PFSK-1 (cell line): ENCODE results near the gene SNX30.
A peak's percentile ranks its signal among the peaks of the same experiment; 100 is the strongest.

Source experiments
- FOXP2 ChIP-seq: optimal IDR thresholded peaks from 2 replicates; pipeline ENCODE3; 2011; ENCODE audit warnings: borderline replicate concordance, control low read depth, inconsistent platforms; ENCODE audit not compliant: insufficient read depth; ENCODE audit errors: extremely low read length, extremely low read depth
- POLR2AphosphoS5 ChIP-seq: IDR thresholded peaks from 2 replicates; pipeline ENCODE4 v1.6.1; 2012; ENCODE audit warnings: low read depth, mild to moderate bottlenecking, control low read depth, low read length, moderate library complexity
- REST ChIP-seq, 2 experiments: IDR thresholded peaks; 2 replicates each; pipeline versions ENCODE4 v1.6.1 to v1.8.0; 2011 to 2012; ENCODE audit warnings: low read depth in 2 of 2, low read length in 2 of 2, control low read depth in 1 of 2, inconsistent platforms in 1 of 2, mild to moderate bottlenecking in 1 of 2, moderate library complexity in 1 of 2; ENCODE audit not compliant: insufficient read depth in 1 of 2
- SIN3A ChIP-seq: IDR thresholded peaks from 2 replicates; pipeline ENCODE4 v1.6.1; 2012; ENCODE audit warnings: mild to moderate bottlenecking, low read length, moderate library complexity, borderline replicate concordance; ENCODE audit not compliant: insufficient read depth
- TAF1 ChIP-seq: IDR thresholded peaks from 2 replicates; pipeline ENCODE4 v1.6.1; 2012; ENCODE audit warnings: low read length, control low read depth, borderline replicate concordance; ENCODE audit not compliant: insufficient read depth

Gene SNX30

GRCh38 chr9:112712678-112713077 is 37.9 kb upstream of the SNX30 start:
- TF ChIP-seq FOXP2 (no peak), REST (IDR thresholded peaks at IDR 0.05; ENCODE audit: insufficient read depth in 1 of 2, low read depth in 2 of 2, low read length in 2 of 2) (no peak), TAF1 (no peak), SIN3A (no peak), POLR2AphosphoS5 (no peak)

- TF ChIP-seq FOXP2 (peak; percentile 75), POLR2AphosphoS5 (peak; percentile 67; the same call in 1 of the 2 replicates), SIN3A (no peak)
Observed at GRCh38 chr9:112717661-112718331, 32.8 kb upstream of the SNX30 start, which contains the start of gene INIP. Gene INIP (minus strand): TSS chr9:112718117. CDS start chr9:112716485, 1,632 bp downstream.

- TF ChIP-seq TAF1: no peak
- TF ChIP-seq FOXP2: no peak
- no peak for TF ChIP-seq POLR2AphosphoS5
- TF ChIP-seq SIN3A: no peak
- TF ChIP-seq REST (IDR thresholded peaks at IDR 0.05; ENCODE audit: insufficient read depth in 1 of 2, low read depth in 2 of 2, low read length in 2 of 2): no peak
Observed at GRCh38 chr9:112719241-112719691, 31.3 kb upstream of the SNX30 start.

GRCh38 chr9:112719696-112720095 is 30.9 kb upstream of the SNX30 start:
- TF ChIP-seq FOXP2 (no peak), REST (IDR thresholded peaks at IDR 0.05; ENCODE audit: insufficient read depth in 1 of 2, low read depth in 2 of 2, low read length in 2 of 2) (no peak), TAF1 (no peak), POLR2AphosphoS5 (no peak), SIN3A (no peak)

GRCh38 chr9:112720113-112720780 is 30.3 kb upstream of the SNX30 start:
- TF ChIP-seq SIN3A (no peak), REST (IDR thresholded peaks at IDR 0.05; ENCODE audit: insufficient read depth in 1 of 2, low read depth in 2 of 2, low read length in 2 of 2) (no peak), FOXP2 (no peak), TAF1 (no peak), POLR2AphosphoS5 (no peak)
